Adrenal gland (tissue), 12 donors: ENCODE data around the gene EIF4A3. TPM values are rescaled to one million over a fixed set of nuclear protein-coding genes. Genes with fewer than 3 reads are reported as not detected.
"Not testable (repeated sequence)": the region's sequence is repeated elsewhere in the genome, so short reads cannot be mapped to it uniquely, and the experiment has no call there.

ENCODE experiments used
- DNase-seq, 7 donors: peaks; one replicate each; pipeline ENCODE4 v3.0.0-alpha.2; 2019 to 2020
- H3K27ac ChIP-seq, 5 donors: fragments of 200-600 bp; sonication (generic) in 4 of 5; 1 replicate in 3 of 5; 2 replicates in 2 of 5; pipeline versions ENCODE4 v1.5.1 to v1.8.0; 2016 to 2020; ENCODE audit warnings: mild to moderate bottlenecking in 1 of 5
- H3K27me3 ChIP-seq: fragments of 200-600 bp; 2 replicates; pipeline ENCODE4 v1.8.0; 2021
- H3K36me3 ChIP-seq, 2 donors: fragments of 200-600 bp; replicated peaks in 1 of 2; 1 replicate in 1 of 2; 2 replicates in 1 of 2; pipeline versions ENCODE4 v1.5.1 to v1.8.0; 2018 to 2022
- H3K4me1 ChIP-seq, 2 donors: fragments of 200-600 bp; replicated peaks in 1 of 2; 1 replicate in 1 of 2; 2 replicates in 1 of 2; pipeline versions ENCODE4 v1.5.1 to v1.8.0; 2018 to 2021
- H3K4me3 ChIP-seq, 4 donors: fragments of 200-600 bp; sonication (generic) in 3 of 4; one replicate each; pipeline ENCODE4 v1.5.1; 2016 to 2018
- H3K9me3 ChIP-seq, 3 donors: fragments of 200-600 bp; sonication (generic) in 1 of 3; replicated peaks in 1 of 3; 1 replicate in 2 of 3; 2 replicates in 1 of 3; pipeline versions ENCODE4 v1.5.1 to v1.8.0; 2016 to 2021
- CTCF ChIP-seq, 6 experiments: fragments of 450-650 bp in 4 of 6; fragments of 200-600 bp in 2 of 6; sonication (generic) in 1 of 6; IDR thresholded peaks; 1 replicate in 5 of 6; 2 replicates in 1 of 6; pipeline versions ENCODE4 v1.5.1 to v1.8.0; 2016 to 2021; ENCODE audit warnings: antibody characterized with exemption in 6 of 6, mild to moderate bottlenecking in 2 of 6, moderate library complexity in 1 of 6
- POLR2A ChIP-seq, 2 donors: fragments of 450-650 bp; IDR thresholded peaks; one replicate each; pipeline ENCODE4 v1.6.1; 2017; ENCODE audit warnings: antibody characterized with exemption in 2 of 2, mild to moderate bottlenecking in 2 of 2, moderate library complexity in 1 of 2
- WGBS, 4 donors: extraction: QIAGEN DNeasy Blood & Tissue Kit in 2 of 4; methylation state at CpG; one replicate each; pipeline versions ENCODE4 v1.1.5 to v1.1.7; 2013 to 2017; 5-methylcytosine and 5-hydroxymethylcytosine counted together
- intact Hi-C, 2 donors: fragments of 100-400 bp; cut with DNase I; formaldehyde crosslinking; loops; one replicate each; pipeline versions ENCODE4 v1.14.1 to v1.15.0; 2022 to 2023
- polyA plus RNA-seq, 3 donors: library from polyadenylated mRNA; stranded (reverse); fragments of 200-250 nt in 2 of 3; fragments of 350-450 nt in 1 of 3; fragmentation: Illumina TruSeq in 1 of 3; extraction: RNeasy Lipid Tissue Mini Kit (QIAGEN cat#74804) in 1 of 3; gene quantifications; one replicate each; pipeline ENCODE4 v1.2.3, GENCODE V29; 2013 to 2014
- total RNA-seq, 9 donors: library from RNA; depleted of rRNA in 4 of 9; stranded (reverse); fragments of >200 nt in 4 of 9; fragments of 120-200 nt in 1 of 9; fragmentation: NEBNext Ultra II Directional in 1 of 9; extraction: Animal tissue kit (Norgen Biotek cat#: 25700) in 1 of 9; gene quantifications; one replicate each; pipeline versions ENCODE4 v1.1.0 to v1.2.4, GENCODE V29; 2013 to 2023
- donor health status: healthy with polysubstance abuse.
- donor health status: Bipolar disorder and iron deficiency.
- donor health status: DM: yes; HTN: yes; CAD: no.
- donor health status: DM: no; HTN: no; CAD: no.
- donor health status: DM: no; HTN: no; CAD: no.
- donor health status: DM: yes; HTN: yes; CAD: no.

The EIF4A3 gene
- total and polyA plus RNA-seq, 12 donors: 31.0 to 161 (median 81.0) TPM

DNA sequence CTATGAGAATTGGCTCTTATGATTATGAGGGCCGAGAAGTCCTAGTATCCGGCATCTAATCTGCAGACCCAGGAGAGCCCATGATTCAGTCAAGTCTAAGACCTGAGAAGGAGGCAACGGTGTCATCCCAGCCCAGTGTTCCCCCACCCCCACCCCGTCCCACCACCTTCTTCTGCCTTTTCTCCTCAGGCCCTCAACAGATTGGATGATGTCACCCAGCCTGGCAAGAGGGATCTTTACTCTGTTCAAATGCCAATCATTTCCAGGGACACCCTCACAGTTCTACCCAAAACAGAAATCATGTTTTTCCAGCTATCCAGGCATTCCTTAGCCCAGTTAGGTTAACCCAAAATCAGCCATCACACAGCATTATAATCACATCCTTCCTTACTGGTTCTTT is 55.6 kb downstream of the EIF4A3 start:
- Histone ChIP-seq H3K27me3 (no peaks in the 10 kb centered on the region), H3K4me3 (no peak overlapping the region), H3K27ac (no peak overlapping the region), H3K9me3 (no peaks in the 10 kb centered on the region), H3K4me1 (no peaks in the 10 kb centered on the region), H3K36me3 (no peaks in the 10 kb centered on the region)
- TF ChIP-seq POLR2A (IDR thresholded peaks at IDR 0.05) (no peak), CTCF (IDR thresholded peaks at IDR 0.05) (no peak)
- DNase-seq: no peak
- intact Hi-C loops: no loop called here
- WGBS, 4 donors: 86 to 95% (median 89%) methylated on average over 4 of the region's 4 CpGs

DNA sequence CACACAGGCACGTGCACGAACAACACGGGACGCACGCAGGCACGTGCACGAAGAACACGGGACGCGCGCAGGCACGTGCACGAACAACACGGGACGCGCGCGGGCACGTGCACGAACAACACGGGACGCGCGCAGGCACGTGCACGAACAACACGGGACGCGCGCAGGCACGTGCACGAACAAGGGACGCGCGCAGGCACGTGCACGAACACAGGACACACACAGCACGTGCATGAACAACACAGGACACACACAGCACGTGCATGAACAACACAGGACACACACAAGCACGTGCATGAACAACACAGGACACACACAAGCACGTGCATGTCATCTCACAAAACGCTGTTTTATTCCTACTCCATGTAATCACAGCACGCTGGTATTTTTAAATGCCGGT is 56.8 kb downstream of the EIF4A3 start:
- H3K36me3 ChIP-seq, H3K27me3 ChIP-seq, intact Hi-C loops, H3K4me1 ChIP-seq, H3K4me3 ChIP-seq, DNase-seq, H3K9me3 ChIP-seq, H3K27ac ChIP-seq: not testable (repeated sequence)
- whole genome bisulfite sequencing, 4 donors: 92 to 95% (median 93%) methylated on average over 25 to 44 of the region's 44 CpGs

- WGBS, 4 donors: 95 to 97% (median 95%) methylated on average over 16 of the region's 16 CpGs
- intact Hi-C loops: no loop called here
- no peaks in the 10 kb centered on the region for H3K36me3 ChIP-seq
- DNase-seq: no peak
- H3K4me1 ChIP-seq: no peaks in the 10 kb centered on the region
- H3K4me3 ChIP-seq: no peak overlapping the region
- no peak for TF ChIP-seq CTCF (IDR thresholded peaks at IDR 0.05)
- no peak for TF ChIP-seq POLR2A (IDR thresholded peaks at IDR 0.05)
- no peaks in the 10 kb centered on the region for H3K27me3 ChIP-seq
- H3K9me3 ChIP-seq: no peaks in the 10 kb centered on the region
- H3K27ac ChIP-seq: no peak overlapping the region
These were observed 57.2 kb downstream of the EIF4A3 start for GRCh38 chr17:80089762-80090161.

DNA sequence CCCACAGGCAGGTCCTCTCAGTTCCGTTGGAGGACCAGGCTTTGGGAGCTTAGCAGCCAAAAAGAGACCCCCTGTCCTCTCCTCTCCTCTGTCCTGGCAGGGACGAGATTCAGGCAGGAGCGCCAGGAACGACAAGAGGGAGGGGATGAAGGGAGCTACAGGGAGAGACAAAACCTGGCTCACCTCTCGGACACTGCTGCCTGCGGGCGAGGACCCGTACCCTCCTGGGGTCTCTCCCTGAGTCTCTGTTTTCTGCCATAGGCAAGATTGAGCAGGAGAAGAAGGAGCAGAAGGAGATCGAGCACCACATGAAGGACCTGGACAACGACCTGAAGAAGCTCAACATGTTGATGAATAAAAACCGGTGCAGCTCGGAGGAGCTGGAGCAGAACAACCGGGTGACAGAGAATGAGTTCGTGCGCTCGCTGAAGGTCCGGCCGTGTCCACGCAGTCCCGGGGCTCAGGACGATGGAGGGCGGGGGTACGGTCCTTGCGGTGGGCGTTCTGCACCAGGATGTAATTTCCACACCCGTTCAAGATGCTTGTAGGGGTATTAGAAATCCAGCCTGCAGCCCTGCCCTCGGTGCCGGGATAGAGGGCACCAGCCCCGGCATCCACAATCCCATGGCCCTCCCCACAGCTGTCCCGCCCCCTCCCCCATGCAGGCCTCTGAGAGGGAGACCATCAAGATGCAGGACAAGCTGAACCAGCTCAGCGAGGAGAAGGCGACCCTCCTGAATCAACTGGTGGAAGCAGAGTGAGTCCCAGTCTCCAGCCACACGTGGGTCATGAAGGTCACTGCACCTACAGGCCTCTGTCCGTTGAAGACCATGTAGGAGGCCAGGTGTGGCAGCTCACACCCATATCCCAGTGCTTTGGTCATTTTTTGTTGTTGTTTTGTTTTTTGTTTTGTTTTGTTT is 59.3 kb downstream of the EIF4A3 start:
- intact Hi-C loops: no loop called here

More for the DNA sequence above, 59.3 kb downstream of the EIF4A3 start:
- Histone ChIP-seq H3K27ac (no peak overlapping the region), H3K4me1 (no peaks in the 10 kb centered on the region), H3K27me3 (no peaks in the 10 kb centered on the region), H3K36me3 (no peaks in the 10 kb centered on the region), H3K9me3 (no peaks in the 10 kb centered on the region), H3K4me3 (no peak overlapping the region)
- WGBS, 4 donors: 80 to 85% (median 83%) methylated on average over 28 to 34 of the region's 34 CpGs
- no peak for DNase-seq
- TF ChIP-seq CTCF (IDR thresholded peaks at IDR 0.05) (no peak), POLR2A (IDR thresholded peaks at IDR 0.05) (no peak)
